HepG2 (cell line): Measurements from ENCODE around the gene PRSS3. TPM values are rescaled to one million over a fixed set of nuclear protein-coding genes. Genes with fewer than 3 reads are reported as not detected.
A peak's percentile ranks its signal among the peaks of the same experiment; 100 is the strongest.

Experiments
- ATAC-seq: fragments of 200-7000 bp; cut with Tn5 transposase; 3 replicates; pipeline ENCODE4 v1.9.1; 2020; ENCODE audit warnings: mild to moderate bottlenecking, moderate library complexity
- BruUV-seq: library from RNA; stranded (reverse); fragments of 400-500 nt; replicated peaks from 2 replicates; lab custom pipeline; 2021; lab: Mats Ljungman, UMichigan
- CTCF ChIA-PET: fragments of 300-600 bp; formaldehyde crosslinking; extraction: SDS; loops from one replicate; lab custom pipeline; 2021; ENCODE audit warnings: low total read pairs, inconsistent platforms, low intra/inter-chr PET ratio; lab: Yijun Ruan, JAX
- POLR2A ChIA-PET: fragments of 350-600 bp; sonication (Branson Sonifier 250); formaldehyde crosslinking; loops from one replicate; lab custom pipeline; 2020; ENCODE audit warnings: antibody characterized with exemption, inconsistent platforms; lab: Yijun Ruan, JAX
- DNase-seq: peaks from one replicate; pipeline ENCODE4 v3.0.0-alpha.2; 2015; ENCODE audit warnings: low spot score
- FAIRE-seq: peaks from 3 replicates; lab custom pipeline; 2011; peaks lifted over from hg19 to GRCh38; lab: Jason Lieb, UNC
- H2AFZ ChIP-seq: one replicate; pipeline ENCODE4 v1.6.1; 2011; ENCODE audit warnings: low read length, inconsistent platforms
- H3K27ac ChIP-seq: fragments of 300-600 bp; 3 replicates; pipeline ENCODE4 v1.8.0; 2011; ENCODE audit warnings: mixed run types, mild to moderate bottlenecking, mixed read lengths, low read length, inconsistent platforms; ENCODE audit not compliant: insufficient read depth; ENCODE audit errors: extremely low read length
- H3K27me3 ChIP-seq, 2 experiments: fragments of 200-600 bp in 1 of 2; 2 replicates in 1 of 2; 3 replicates in 1 of 2; pipeline versions ENCODE4 v1.6.0 to v1.8.0; 2011; ENCODE audit warnings: low read length in 2 of 2, mild to moderate bottlenecking in 2 of 2, moderate library complexity in 2 of 2, inconsistent platforms in 1 of 2; ENCODE audit not compliant: insufficient read depth in 2 of 2, control insufficient read depth in 1 of 2
- H3K36me3 ChIP-seq, 2 experiments: fragments of 200-600 bp in 1 of 2; replicated peaks in 1 of 2; 2 replicates in 1 of 2; 3 replicates in 1 of 2; pipeline versions ENCODE4 v1.5.1 to v1.8.0; 2011; ENCODE audit warnings: low read length in 2 of 2, inconsistent platforms in 1 of 2; ENCODE audit not compliant: insufficient read depth in 2 of 2, control insufficient read depth in 1 of 2
- H3K4me1 ChIP-seq: 2 replicates; pipeline ENCODE4 v1.5.1; 2012; ENCODE audit warnings: low read length, inconsistent platforms; ENCODE audit not compliant: insufficient read depth
- H3K4me2 ChIP-seq: 2 replicates; pipeline ENCODE4 v1.6.0; 2011; ENCODE audit warnings: low read depth, low read length, inconsistent platforms
- H3K4me3 ChIP-seq, 3 experiments: fragments of 200-600 bp in 1 of 3; sonication (generic), shearing (Covaris generic) in 1 of 3; replicated peaks in 1 of 3; 2 replicates each; pipeline ENCODE4 v1.5.1; 2011 to 2016; ENCODE audit warnings: low read length in 3 of 3, inconsistent platforms in 2 of 3, low read depth in 2 of 3, mild to moderate bottlenecking in 2 of 3, control low read depth in 1 of 3, mixed read lengths in 1 of 3; ENCODE audit not compliant: insufficient read depth in 1 of 3
- H3K79me2 ChIP-seq: one replicate; pipeline ENCODE4 v1.6.1; 2011; ENCODE audit warnings: low read length, inconsistent platforms; ENCODE audit not compliant: insufficient read depth
- H3K9ac ChIP-seq: 2 replicates; pipeline ENCODE4 v1.6.0; 2011; ENCODE audit warnings: mild to moderate bottlenecking, low read depth, low read length, inconsistent platforms; ENCODE audit not compliant: insufficient read depth
- H3K9me3 ChIP-seq: 2 replicates; pipeline ENCODE4 v1.5.1; 2012; ENCODE audit warnings: mild to moderate bottlenecking, low read length
- H4K20me1 ChIP-seq: 2 replicates; pipeline ENCODE4 v1.6.0; 2011; ENCODE audit warnings: inconsistent platforms, mild to moderate bottlenecking, low read length, moderate library complexity; ENCODE audit not compliant: insufficient read depth
- DR1 ChIP-seq: sonication (generic); formaldehyde crosslinking; IDR thresholded peaks from 2 replicates; pipeline ENCODE4 v1.8.0; 2021; ENCODE audit warnings: mild to moderate bottlenecking, missing genetic modification reagents, inconsistent platforms
- HIC2 ChIP-seq: sonication (generic); formaldehyde crosslinking; IDR thresholded peaks from 2 replicates; pipeline ENCODE4 v1.9.0; 2022; ENCODE audit warnings: low read depth, missing genetic modification reagents
- HNF4G ChIP-seq, 2 experiments: sonication (generic) in 1 of 2; formaldehyde crosslinking in 1 of 2; IDR thresholded peaks; 2 replicates each; pipeline versions ENCODE4 v1.4.0 to v1.6.1; 2011 to 2020; ENCODE audit warnings: borderline replicate concordance in 2 of 2, low read depth in 2 of 2, mild to moderate bottlenecking in 2 of 2, low read length in 1 of 2, missing genetic modification reagents in 1 of 2, moderate library complexity in 1 of 2
- PCBP2 ChIP-seq: fragments of 200-400 bp; formaldehyde crosslinking; optimal IDR thresholded peaks from 2 replicates; pipeline ENCODE3; 2018; ENCODE audit warnings: low read length, low read depth; ENCODE audit not compliant: poor library complexity, severe bottlenecking
- ZMYM4 ChIP-seq: sonication (generic); formaldehyde crosslinking; IDR thresholded peaks from 2 replicates; pipeline ENCODE4 v1.8.1; 2023; ENCODE audit warnings: mild to moderate bottlenecking, missing genetic modification reagents
- ZNF281 ChIP-seq: sonication (generic); formaldehyde crosslinking; IDR thresholded peaks from 2 replicates; pipeline ENCODE4 v1.4.0; 2020; ENCODE audit warnings: missing genetic modification reagents, borderline replicate concordance
- WGBS: methylation state at CpG from one replicate; pipeline ENCODE4 v1.1.6; 2017; ENCODE audit warnings: low lambda C conversion rate; 5-methylcytosine and 5-hydroxymethylcytosine counted together
- in situ Hi-C: cut with HindIII; loops from 2 replicates; pipeline ENCODE4 v1.10.0; 2017; ENCODE audit warnings: low pct_unique_long_range_greater_than_20kb; ENCODE audit not compliant: extremely low pct_ligation_motif_present
- intact Hi-C: fragments of 100-400 bp; cut with micrococcal nuclease; formaldehyde crosslinking; loops from one replicate; pipeline ENCODE4 v1.10.0; 2022; ENCODE audit not compliant: unreplicated experiment
- polyA plus RNA-seq, 8 experiments: library from polyadenylated mRNA; depleted of rRNA in 3 of 8; stranded (reverse) in 7 of 8; unstranded in 1 of 8; fragments of >200 nt; fragmentation: Illumina TruSeq in 4 of 8; extraction: Trizol in 4 of 8; gene quantifications; 2 replicates each; pipeline versions ENCODE4 v1.2.1 to v1.2.3, GENCODE V29; 2011 to 2016; ENCODE audit warnings: low read depth in 4 of 8, missing spikeins in 1 of 8, mixed read lengths in 1 of 8; ENCODE audit not compliant: insufficient read depth in 1 of 8
- total RNA-seq, 5 experiments: library from RNA; depleted of rRNA; stranded (reverse); fragments of >200 nt; fragmentation: Illumina TruSeq; extraction: Trizol; gene quantifications; 2 replicates each; pipeline ENCODE4 v1.2.3, GENCODE V29; 2016; ENCODE audit warnings: low read depth in 1 of 5

PRSS3 gene
- total and polyA plus RNA-seq, 2 of the 13 experiments (the other 11 are each of a cell fraction or from before 2014, with no cell fraction given) = not detected

GRCh38 chr9:33818167-33818846 is 22.9 kb downstream of the PRSS3 start:
- FAIRE-seq = no peak
- no peak for TF ChIP-seq DR1 (CRISPR knock-in tag)
- TF ChIP-seq PCBP2 = peak; percentile 61
- peak; percentile 17; the same call in 1 of the 2 replicates for TF ChIP-seq HNF4G (IDR thresholded peaks at IDR 0.05; ENCODE audit: borderline replicate concordance, low read depth, low read length)
- TF ChIP-seq HNF4G (CRISPR knock-in tag; IDR thresholded peaks at IDR 0.05; ENCODE audit: borderline replicate concordance, low read depth) = no peak
- TF ChIP-seq ZMYM4 (CRISPR knock-in tag) = 0 out of 2 replicates have a peak, but pooled peaks have one; percentile 22
- TF ChIP-seq ZNF281 = 0 out of 2 replicates have a peak, but pooled peaks have one; percentile 18
- TF ChIP-seq HIC2 = peak; percentile 68; the same call in 1 of the 2 replicates

More at GRCh38 chr9:33818167-33818846, 22.9 kb downstream of the PRSS3 start:
- Histone ChIP-seq H3K4me3 (peak overlapping the region; percentile 69 to 93 (median 81)), H3K4me2 (peak overlapping the region; percentile 92), H3K36me3 (no peaks in the 10 kb centered on the region), H2AFZ (no peak overlapping the region), H3K27me3 (no peaks in the 10 kb centered on the region; a peak in 1 of 5 replicates), H4K20me1 (peaks cover 29% of the 10 kb centered on the region), H3K4me1 (peaks cover 56% of the 10 kb centered on the region), H3K27ac (peak overlapping the region; percentile 93), H3K9ac (peak overlapping the region; percentile 92), H3K9me3 (no peaks in the 10 kb centered on the region), H3K79me2 (peaks cover 57% of the 10 kb centered on the region)
- no TSS peak for BruUV-seq
- CTCF ChIA-PET = no interaction called here
- peak; percentile 7 for ATAC-seq
- in situ Hi-C loops = loop anchor here (5.0 kb wide), 1 partner anchor 34 kb away; no protein-coding TSS in a partner anchor
- peak; percentile 47 for DNase-seq
- intact Hi-C loops = no loop called here
- POLR2A ChIA-PET = interaction anchor here (0.7 to 1.2 kb wide), 3 partner anchors 30 to 255 kb away, joined by 3 to 5 read pairs (median 4); no protein-coding TSS in a partner anchor
- 2% methylated on average over 16 of the region's 18 CpGs for WGBS
